ENCODE measurements around the gene CAPZB. TPM values are rescaled to one million over a fixed set of nuclear protein-coding genes. Genes with fewer than 3 reads are reported as not detected.

CAPZB gene
- polyA plus RNA-seq, 1 experiment = 276 TPM

GRCh38 chr1:19430121-19431068, 54.9 kb downstream of the CAPZB start:
- POLR2A ChIA-PET = no interaction called here
- no peak overlapping the region for H3K4me3 ChIP-seq (ENCODE audit: low read depth, low read length)
- DNase-seq (ENCODE audit: low read depth) = no peak
- H3K27me3 ChIP-seq (ENCODE audit: control insufficient read depth, insufficient read depth, low read length) = no peaks in the 10 kb centered on the region
- H3K36me3 ChIP-seq (ENCODE audit: control insufficient read depth, insufficient read depth, low read length) = no peaks in the 10 kb centered on the region; the same call in 1 of the 2 replicates
- CTCF ChIA-PET = interaction anchor here (0.6 to 2.7 kb wide), 4 partner anchors 9 to 32 kb away, joined by 3 to 8 read pairs (median 4); no protein-coding TSS in a partner anchor
- no peak for TF ChIP-seq CTCF (IDR thresholded peaks at IDR 0.05; ENCODE audit: insufficient read depth, low read depth, low read length)

- CTCF ChIA-PET = interaction anchor here (1.2 to 2.7 kb wide), 2 partner anchors 23 to 31 kb away, joined by 4 to 8 read pairs; no protein-coding TSS in a partner anchor
- Histone ChIP-seq H3K4me3 (ENCODE audit: low read depth, low read length) (no peak overlapping the region), H3K27me3 (ENCODE audit: control insufficient read depth, insufficient read depth, low read length) (no peaks in the 10 kb centered on the region), H3K36me3 (ENCODE audit: control insufficient read depth, insufficient read depth, low read length) (no peaks in the 10 kb centered on the region; the same call in 1 of the 2 replicates)
- POLR2A ChIA-PET = no interaction called here
- DNase-seq (ENCODE audit: low read depth) = no peak
- no peak for TF ChIP-seq CTCF (IDR thresholded peaks at IDR 0.05; ENCODE audit: insufficient read depth, low read depth, low read length)
These were observed 55.7 kb downstream of the CAPZB start for GRCh38 chr1:19429611-19430010.

- CTCF ChIA-PET = interaction anchor here (1.1 to 1.4 kb wide), 2 partner anchors 28 to 190 kb away, joined by 3 to 5 read pairs; no protein-coding TSS in a partner anchor
These were observed 58.1 kb downstream of the CAPZB start for GRCh38 chr1:19427087-19427781.

GRCh38 chr1:19426294-19427086, 58.8 kb downstream of the CAPZB start:
- Histone ChIP-seq H3K27me3 (ENCODE audit: control insufficient read depth, insufficient read depth, low read length) (no peaks in the 10 kb centered on the region), H3K4me3 (ENCODE audit: low read depth, low read length) (no peak overlapping the region), H3K36me3 (ENCODE audit: control insufficient read depth, insufficient read depth, low read length) (no peaks in the 10 kb centered on the region; the same call in 1 of the 2 replicates)
- POLR2A ChIA-PET = no interaction called here
- TF ChIP-seq CTCF (IDR thresholded peaks at IDR 0.05; ENCODE audit: insufficient read depth, low read depth, low read length) = no peak
- DNase-seq (ENCODE audit: low read depth) = no peak
- CTCF ChIA-PET = interaction anchor here (1.1 to 1.4 kb wide), 2 partner anchors 27 to 191 kb away, joined by 3 to 5 read pairs; no protein-coding TSS in a partner anchor

More at GRCh38 chr1:19427087-19427781, 58.1 kb downstream of the CAPZB start:
- Histone ChIP-seq H3K27me3 (ENCODE audit: control insufficient read depth, insufficient read depth, low read length) (no peaks in the 10 kb centered on the region), H3K4me3 (ENCODE audit: low read depth, low read length) (no peak overlapping the region), H3K36me3 (ENCODE audit: control insufficient read depth, insufficient read depth, low read length) (no peaks in the 10 kb centered on the region; the same call in 1 of the 2 replicates)
- POLR2A ChIA-PET = no interaction called here
- TF ChIP-seq CTCF (IDR thresholded peaks at IDR 0.05; ENCODE audit: insufficient read depth, low read depth, low read length) = no peak
- DNase-seq (ENCODE audit: low read depth) = peak; percentile 71
